OCI-LY7 (cell line): ENCODE results near the gene EEF2K. TPM values are rescaled to one million over a fixed set of nuclear protein-coding genes. Genes with fewer than 3 reads are reported as not detected.

ENCODE experiments used
- BruUV-seq: library from RNA; stranded (reverse); fragments of 400-500 nt; replicated peaks from 2 replicates; lab custom pipeline; 2021; lab: Mats Ljungman, UMichigan
- CTCF ChIA-PET: fragments of 300-600 bp; sonication (Branson Sonifier 250); formaldehyde crosslinking; loops from one replicate; lab custom pipeline; 2022; ENCODE audit warnings: antibody characterized with exemption; ENCODE audit not compliant: unreplicated experiment; lab: Charles Lee
- POLR2A ChIA-PET: fragments of 300-600 bp; sonication (Branson Sonifier 250); formaldehyde crosslinking; loops from one replicate; lab custom pipeline; 2022; ENCODE audit warnings: antibody characterized with exemption; lab: Charles Lee
- DNase-seq: peaks from one replicate; pipeline ENCODE4 v3.0.0-alpha.2; 2015; ENCODE audit warnings: low spot score
- H2AFZ ChIP-seq: fragments of 200-600 bp; sonication (generic), shearing (Covaris generic); 2 replicates; pipeline ENCODE4 v1.6.1; 2014; ENCODE audit warnings: mild to moderate bottlenecking, antibody characterized with exemption, low read length, moderate library complexity
- H3K27ac ChIP-seq: fragments of 200-600 bp; sonication (generic); 2 replicates; pipeline ENCODE4 v1.5.1; 2014; ENCODE audit warnings: mixed run types, low read depth, mild to moderate bottlenecking, moderate library complexity, low read length, inconsistent platforms; ENCODE audit not compliant: poor library complexity, severe bottlenecking
- H3K36me3 ChIP-seq: fragments of 200-600 bp; sonication (generic); 2 replicates; pipeline ENCODE4 v1.6.1; 2014; ENCODE audit warnings: mild to moderate bottlenecking, antibody characterized with exemption, low read length, moderate library complexity, mixed read lengths; ENCODE audit not compliant: insufficient read depth
- H3K4me1 ChIP-seq: fragments of 200-600 bp; sonication (generic); 2 replicates; pipeline ENCODE4 v1.5.1; 2014; ENCODE audit warnings: mild to moderate bottlenecking, low read length; ENCODE audit not compliant: insufficient read depth, poor library complexity, severe bottlenecking
- H3K4me2 ChIP-seq: fragments of 200-600 bp; sonication (generic); 2 replicates; pipeline ENCODE4 v1.6.1; 2014; ENCODE audit warnings: mild to moderate bottlenecking, low read length
- H3K4me3 ChIP-seq: fragments of 200-600 bp; sonication (generic); 2 replicates; pipeline ENCODE4 v1.5.1; 2014; ENCODE audit warnings: mild to moderate bottlenecking, low read depth, low read length; ENCODE audit not compliant: poor library complexity, severe bottlenecking
- H3K79me2 ChIP-seq: fragments of 200-600 bp; sonication (generic); 2 replicates; pipeline ENCODE4 v1.6.1; 2016; ENCODE audit warnings: low read depth, mild to moderate bottlenecking, low read length, moderate library complexity, mixed read lengths; ENCODE audit not compliant: insufficient read depth
- H3K9me2 ChIP-seq: fragments of 200-600 bp; sonication (generic); 2 replicates; pipeline ENCODE4 v1.6.1; 2016; ENCODE audit warnings: mild to moderate bottlenecking, low read length, mixed read lengths; ENCODE audit not compliant: insufficient read depth
- H3K9me3 ChIP-seq: fragments of 200-600 bp; sonication (generic); 2 replicates; pipeline ENCODE4 v1.6.1; 2014; ENCODE audit warnings: mild to moderate bottlenecking, mixed run types, low read length, mixed read lengths
- H4K20me1 ChIP-seq: fragments of 200-600 bp; sonication (generic); 2 replicates; pipeline ENCODE4 v1.6.1; 2014; ENCODE audit warnings: mild to moderate bottlenecking, antibody characterized with exemption, low read length, moderate library complexity, mixed read lengths; ENCODE audit not compliant: insufficient read depth
- EZH2phosphoT487 ChIP-seq: fragments of 200-600 bp; sonication (generic); IDR thresholded peaks from 2 replicates; pipeline ENCODE4 v1.6.1; 2018; ENCODE audit warnings: low read depth, borderline replicate concordance, mild to moderate bottlenecking, mixed run types, antibody characterized with exemption, low read length, moderate library complexity, mixed read lengths
- intact Hi-C: fragments of 100-400 bp; cut with micrococcal nuclease; formaldehyde crosslinking; loops from one replicate; pipeline ENCODE4 v1.10.0; 2022; ENCODE audit not compliant: unreplicated experiment
- total RNA-seq, 2 experiments: library from RNA; depleted of rRNA in 1 of 2; stranded (reverse); fragments of >200 nt in 1 of 2; shearing (Covaris generic) in 1 of 2; gene quantifications; 2 replicates each; pipeline ENCODE4 v1.2.3, GENCODE V29; 2014 to 2022
- TF ChIP-seq, protein P1 (sequence below): fragments of 200-600 bp; sonication (generic); conservative IDR thresholded peaks from 2 replicates; pipeline ENCODE4 v1.5.1; 2014; ENCODE audit warnings: mild to moderate bottlenecking, antibody characterized with exemption, low read length, moderate library complexity, mixed read lengths

EEF2K gene
- total RNA-seq, 2 experiments from 2014 or later = 23.8 to 42.3 TPM

DNA sequence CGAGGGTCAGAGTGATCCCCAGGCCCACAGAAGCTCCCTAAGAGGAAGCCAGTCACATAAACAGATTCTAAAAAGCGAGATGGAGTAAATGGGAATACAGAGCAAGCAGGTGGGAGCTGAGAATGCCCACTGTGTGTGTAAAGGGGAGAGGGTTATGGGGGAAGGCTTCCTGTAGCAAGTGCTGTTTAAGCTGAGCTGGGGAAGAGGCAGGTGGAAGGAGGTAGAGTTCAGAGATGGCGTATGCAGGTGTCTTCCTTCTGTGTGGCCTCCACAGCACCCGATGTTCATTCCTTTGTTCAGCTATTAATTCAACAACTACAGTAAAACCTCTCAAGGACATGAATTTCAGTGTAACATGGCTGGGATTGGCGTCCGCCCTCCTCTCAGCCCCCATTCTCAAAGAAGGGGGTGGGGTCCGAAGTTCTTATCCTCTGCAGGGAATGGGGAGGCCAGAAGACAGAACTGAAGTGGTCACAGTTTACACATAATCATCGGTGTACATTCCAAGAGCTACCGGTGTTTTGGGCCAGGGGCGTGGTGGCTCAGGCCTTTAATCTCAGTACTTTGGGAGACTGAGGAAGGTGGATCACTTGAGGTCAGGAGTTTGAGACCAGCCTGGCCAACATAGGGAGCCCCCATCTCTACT lies 1.8 kb downstream of the EEF2K start:
- Histone ChIP-seq H3K36me3 (peaks cover 25% of the 10 kb centered on the region), H3K9me2 (no peaks in the 10 kb centered on the region), H3K27ac (peak overlapping the region; percentile 84), H4K20me1 (no peaks in the 10 kb centered on the region), H3K79me2 (peaks cover 57% of the 10 kb centered on the region), H2AFZ (no peak overlapping the region), H3K4me1 (peaks cover 50% of the 10 kb centered on the region), H3K4me2 (peak overlapping the region; percentile 90), H3K4me3 (peak overlapping the region; percentile 94), H3K9me3 (peaks cover 12% of the 10 kb centered on the region)
- intact Hi-C loops = loop anchor here (5.0 kb wide), 2 partner anchors 34 to 164 kb away; partner anchors contain the start of gene CDR2
- peak; percentile 43 for DNase-seq
- ChIA-PET CTCF (interaction anchor here (1.0 to 1.7 kb wide), 2 partner anchors 93 to 258 kb away, joined by 3 read pairs; no protein-coding TSS in a partner anchor), POLR2A (interaction anchor here (0.5 to 1.3 kb wide), 7 partner anchors 8 to 618 kb away, joined by 3 to 5 read pairs (median 4); no protein-coding TSS in a partner anchor)
- BruUV-seq = TSS peak; percentile 47
- TF ChIP-seq, protein P1, sequence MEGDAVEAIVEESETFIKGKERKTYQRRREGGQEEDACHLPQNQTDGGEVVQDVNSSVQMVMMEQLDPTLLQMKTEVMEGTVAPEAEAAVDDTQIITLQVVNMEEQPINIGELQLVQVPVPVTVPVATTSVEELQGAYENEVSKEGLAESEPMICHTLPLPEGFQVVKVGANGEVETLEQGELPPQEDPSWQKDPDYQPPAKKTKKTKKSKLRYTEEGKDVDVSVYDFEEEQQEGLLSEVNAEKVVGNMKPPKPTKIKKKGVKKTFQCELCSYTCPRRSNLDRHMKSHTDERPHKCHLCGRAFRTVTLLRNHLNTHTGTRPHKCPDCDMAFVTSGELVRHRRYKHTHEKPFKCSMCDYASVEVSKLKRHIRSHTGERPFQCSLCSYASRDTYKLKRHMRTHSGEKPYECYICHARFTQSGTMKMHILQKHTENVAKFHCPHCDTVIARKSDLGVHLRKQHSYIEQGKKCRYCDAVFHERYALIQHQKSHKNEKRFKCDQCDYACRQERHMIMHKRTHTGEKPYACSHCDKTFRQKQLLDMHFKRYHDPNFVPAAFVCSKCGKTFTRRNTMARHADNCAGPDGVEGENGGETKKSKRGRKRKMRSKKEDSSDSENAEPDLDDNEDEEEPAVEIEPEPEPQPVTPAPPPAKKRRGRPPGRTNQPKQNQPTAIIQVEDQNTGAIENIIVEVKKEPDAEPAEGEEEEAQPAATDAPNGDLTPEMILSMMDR = no peak
- TF ChIP-seq EZH2phosphoT487 = no peak

DNA sequence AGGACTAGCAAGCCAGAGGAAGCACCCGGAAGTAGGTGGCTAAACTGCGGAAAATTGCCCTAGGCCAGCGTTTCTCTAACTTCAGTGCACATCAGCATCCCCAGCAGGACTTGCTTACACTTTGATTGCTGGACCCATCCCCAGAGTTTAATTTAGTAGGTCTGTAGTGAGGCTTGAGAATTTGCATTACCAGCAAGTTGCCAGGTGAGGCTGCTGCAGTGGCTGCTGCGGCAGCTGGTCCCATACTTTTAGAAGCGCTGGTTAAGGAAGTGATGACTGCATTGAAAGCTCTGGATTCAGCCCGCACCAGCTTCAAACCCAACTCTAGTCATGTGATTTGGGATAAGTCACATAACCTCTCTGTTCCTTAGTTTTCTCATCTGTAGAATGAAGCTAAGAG lies 4.2 kb downstream of the EEF2K start:
- Histone ChIP-seq H3K4me1 (peaks cover 47% of the 10 kb centered on the region), H3K27ac (peak overlapping the region; percentile 84), H3K36me3 (peaks cover 49% of the 10 kb centered on the region), H4K20me1 (no peaks in the 10 kb centered on the region), H3K79me2 (peaks cover 62% of the 10 kb centered on the region), H3K4me3 (peak overlapping the region; percentile 45), H2AFZ (peak overlapping the region; percentile 15; the same call in 1 of the 2 replicates), H3K9me3 (peaks cover 12% of the 10 kb centered on the region), H3K4me2 (peak overlapping the region; percentile 90), H3K9me2 (no peaks in the 10 kb centered on the region)
- ChIA-PET CTCF (interaction anchor here (0.9 kb wide), 1 partner anchor 90 kb away, joined by 4 read pairs; no protein-coding TSS in a partner anchor), POLR2A (interaction anchor here (1.0 to 2.0 kb wide), 4 partner anchors 19 to 88 kb away, joined by 3 to 6 read pairs (median 4); no protein-coding TSS in a partner anchor)
- no peak for TF ChIP-seq EZH2phosphoT487
- TF ChIP-seq, protein P1 = peak; percentile 52
- no TSS peak for BruUV-seq
- intact Hi-C loops = no loop called here
- peak; percentile 77 for DNase-seq
